Activated T-helper 1 cell treated with anti-CD3 and anti-CD28 coated beads, Interleukin-2, amount 50 U/mL, for 16 hours (primary cell): ENCODE data around the gene HTR3E.

Experiments
- DNase-seq, 2 donors: peaks; one replicate each; pipeline ENCODE4 v3.0.0-alpha.2; 2020; ENCODE audit warnings: low read depth in 1 of 2, low spot score in 1 of 2

The HTR3E gene

GRCh38 chr3:184155644-184156521 lies 59.0 kb downstream of the HTR3E start:
- no peak for DNase-seq

- DNase-seq: no peak
These were observed 59.7 kb downstream of the HTR3E start for GRCh38 chr3:184156522-184156955.
